ENCODE measurements around the gene PDE6A. TPM values are rescaled to one million over a fixed set of nuclear protein-coding genes. Genes with fewer than 3 reads are reported as not detected.

PDE6A gene
- total and polyA plus RNA-seq, 2 of the 8 experiments (the other 6 are each of a cell fraction or from before 2014, with no cell fraction given) = not detected

DNA sequence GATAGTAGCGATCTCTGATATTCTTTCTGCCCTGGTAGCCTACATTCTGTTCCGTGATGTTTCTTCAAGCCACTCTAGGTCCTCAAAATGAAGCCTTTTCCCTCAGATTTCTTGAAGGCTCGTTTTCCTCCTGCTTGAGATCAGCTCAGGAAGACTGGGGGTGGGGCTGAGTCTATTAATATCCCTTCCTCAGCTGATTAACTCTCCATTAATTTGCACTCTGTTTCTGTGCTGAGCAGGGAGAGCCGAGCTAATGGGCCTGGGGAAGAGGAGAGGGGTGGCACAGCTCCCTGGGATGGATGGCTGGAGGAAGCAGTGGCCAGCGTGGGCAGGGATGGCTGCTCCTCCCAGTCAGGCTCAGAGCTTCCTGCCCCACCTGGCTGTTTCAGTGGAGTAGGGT lies 121.2 kb downstream of the PDE6A start (continued):
- TF ChIP-seq CHD7 (IDR thresholded peaks at IDR 0.05; ENCODE audit: insufficient replicate concordance, low read length) (no peak), BRCA1 (IDR thresholded peaks at IDR 0.05; ENCODE audit: low read depth, low read length) (no peak)
